GM15510 (cell line): ENCODE data around the gene MRPL20.

Experiments used
- POLR2A ChIP-seq: IDR thresholded peaks from 3 replicates; pipeline ENCODE4 v1.6.1; 2011; ENCODE audit warnings: borderline replicate concordance; ENCODE audit not compliant: insufficient read length; ENCODE audit errors: extremely low read depth

The MRPL20 gene

DNA sequence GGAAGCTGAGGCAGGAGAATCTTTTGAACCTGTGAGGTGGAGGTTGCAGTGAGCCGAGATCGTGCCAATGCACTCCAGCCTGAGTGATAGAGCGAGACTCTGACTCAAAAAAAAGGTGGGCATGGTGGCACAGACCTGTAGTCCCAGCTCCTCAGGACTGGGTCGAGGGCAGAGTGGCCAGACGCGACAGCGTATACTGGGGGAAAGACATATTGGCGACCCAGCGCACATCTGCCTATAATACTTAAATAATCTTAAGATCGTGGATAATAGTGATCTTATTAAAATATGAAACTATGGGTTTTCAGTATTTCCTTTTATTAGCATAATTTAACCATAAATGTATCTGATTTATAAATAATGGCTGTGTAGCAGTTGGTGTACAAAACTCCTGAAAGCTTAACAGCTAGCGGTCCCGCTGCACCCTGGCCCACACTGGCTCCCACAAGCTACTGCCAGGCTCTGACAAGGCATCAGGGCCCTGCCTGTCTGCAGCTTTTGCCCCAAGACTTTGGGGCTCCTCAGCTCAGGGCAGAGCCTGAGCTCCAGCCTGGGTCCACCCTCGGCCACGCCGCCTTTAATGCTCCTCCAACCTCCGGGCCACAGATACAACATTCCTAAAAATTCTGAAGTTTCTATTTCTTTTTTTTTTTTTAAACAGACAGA is 29.4 kb downstream of the MRPL20 start:
- TF ChIP-seq POLR2A: no peak

GRCh38 chr1:1376551-1377226 is 30.4 kb downstream of the MRPL20 start:
- no peak for TF ChIP-seq POLR2A

DNA sequence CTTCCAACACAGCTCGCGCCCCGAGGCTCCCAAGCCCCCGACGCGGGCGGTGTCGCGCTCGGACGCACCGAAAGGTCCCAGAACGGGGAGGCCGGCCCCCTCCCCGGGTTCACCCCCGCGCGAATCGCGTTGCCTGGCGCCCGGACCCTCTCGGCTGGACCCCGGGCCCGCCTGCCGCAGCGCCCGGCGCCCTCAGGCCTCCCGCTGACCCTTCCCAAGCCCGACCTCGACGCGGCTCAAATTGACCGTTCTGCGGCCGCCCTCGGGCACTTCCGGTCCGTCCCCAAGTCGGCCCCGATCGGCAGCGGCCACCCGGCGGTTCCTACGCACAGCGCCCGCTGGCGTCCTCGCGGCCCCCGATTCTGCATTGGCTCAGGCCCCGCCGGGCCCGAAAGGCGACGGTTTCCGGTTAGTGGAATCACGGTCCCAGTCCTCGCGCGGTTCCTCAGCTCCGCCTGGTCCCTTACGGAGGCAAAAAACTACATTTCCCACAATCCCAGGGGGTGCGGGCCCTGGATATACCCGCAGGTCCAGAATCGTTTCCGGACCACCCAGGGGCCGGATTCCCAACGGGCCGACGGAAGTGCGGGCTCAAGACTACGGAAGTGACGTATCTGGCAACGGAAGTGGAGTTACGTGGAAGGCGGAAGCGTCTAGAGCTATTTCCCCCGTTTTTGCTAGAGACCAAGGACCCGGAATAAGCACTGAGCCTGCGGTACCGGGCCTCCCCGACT is 32.0 kb downstream of the MRPL20 start, which contains the start of gene AURKAIP1:
TSS of gene AURKAIP1 (minus strand) at position 279 of the 734 bp plus-strand sequence. CDS start 451 bp downstream, outside the sequence.
- TF ChIP-seq POLR2A: peak; percentile 81

DNA sequence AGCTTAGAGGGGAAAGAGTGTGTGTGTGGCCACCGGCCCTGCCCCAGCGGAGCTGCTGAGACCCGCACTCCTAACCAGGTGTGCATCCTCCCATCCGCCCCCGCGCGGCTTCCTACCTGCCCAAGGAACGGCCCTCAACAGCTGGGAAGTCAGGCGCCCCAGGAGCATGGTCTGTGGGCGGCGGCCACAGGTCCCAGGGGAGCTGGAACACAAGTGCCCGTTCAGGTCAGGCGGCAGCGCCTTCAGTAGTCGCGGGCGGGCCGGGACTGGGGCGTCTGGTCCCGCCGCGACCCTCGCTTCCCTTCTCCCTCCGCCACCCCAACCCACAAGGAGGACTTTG is 32.5 kb downstream of the MRPL20 start:
- TF ChIP-seq POLR2A: no peak

GRCh38 chr1:1373815-1374588 is 33.1 kb downstream of the MRPL20 start:
- TF ChIP-seq POLR2A: no peak

DNA sequence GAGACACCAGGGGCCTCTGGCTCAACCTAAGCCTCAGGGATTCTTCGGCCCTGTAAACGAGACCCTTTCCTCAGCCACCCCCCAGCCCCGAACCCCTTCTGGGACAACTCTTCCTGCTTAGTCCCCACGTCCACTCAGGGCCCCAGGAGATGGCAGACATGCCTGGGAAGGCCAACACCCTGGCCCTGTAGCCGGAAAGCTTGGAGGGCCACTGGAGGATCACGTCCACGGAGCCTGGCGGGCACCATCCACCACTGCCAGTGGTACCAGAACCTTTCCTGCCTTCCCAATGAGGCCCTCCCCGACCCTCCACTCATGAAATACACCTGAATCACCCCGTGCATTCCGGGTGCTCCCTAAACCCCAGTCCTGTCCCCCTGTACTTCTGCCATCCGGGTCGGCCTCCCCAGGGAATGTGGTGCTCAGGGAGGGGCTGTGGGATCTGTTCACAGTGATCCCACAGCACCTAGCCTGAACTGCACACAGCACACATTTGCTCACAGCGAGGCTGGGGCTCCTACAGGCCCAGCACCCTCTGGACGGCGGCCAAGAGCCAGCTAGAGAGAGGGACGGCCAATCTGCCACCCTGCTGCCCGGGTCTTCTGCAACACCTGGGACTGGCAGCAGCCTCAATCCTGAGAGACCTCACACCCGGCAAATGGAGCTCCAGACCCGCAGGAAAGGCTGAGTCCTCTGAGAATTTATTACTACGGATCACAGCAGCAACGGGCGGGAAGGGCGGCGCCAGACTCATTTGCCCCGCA is 33.9 kb downstream of the MRPL20 start:
- no peak for TF ChIP-seq POLR2A

DNA sequence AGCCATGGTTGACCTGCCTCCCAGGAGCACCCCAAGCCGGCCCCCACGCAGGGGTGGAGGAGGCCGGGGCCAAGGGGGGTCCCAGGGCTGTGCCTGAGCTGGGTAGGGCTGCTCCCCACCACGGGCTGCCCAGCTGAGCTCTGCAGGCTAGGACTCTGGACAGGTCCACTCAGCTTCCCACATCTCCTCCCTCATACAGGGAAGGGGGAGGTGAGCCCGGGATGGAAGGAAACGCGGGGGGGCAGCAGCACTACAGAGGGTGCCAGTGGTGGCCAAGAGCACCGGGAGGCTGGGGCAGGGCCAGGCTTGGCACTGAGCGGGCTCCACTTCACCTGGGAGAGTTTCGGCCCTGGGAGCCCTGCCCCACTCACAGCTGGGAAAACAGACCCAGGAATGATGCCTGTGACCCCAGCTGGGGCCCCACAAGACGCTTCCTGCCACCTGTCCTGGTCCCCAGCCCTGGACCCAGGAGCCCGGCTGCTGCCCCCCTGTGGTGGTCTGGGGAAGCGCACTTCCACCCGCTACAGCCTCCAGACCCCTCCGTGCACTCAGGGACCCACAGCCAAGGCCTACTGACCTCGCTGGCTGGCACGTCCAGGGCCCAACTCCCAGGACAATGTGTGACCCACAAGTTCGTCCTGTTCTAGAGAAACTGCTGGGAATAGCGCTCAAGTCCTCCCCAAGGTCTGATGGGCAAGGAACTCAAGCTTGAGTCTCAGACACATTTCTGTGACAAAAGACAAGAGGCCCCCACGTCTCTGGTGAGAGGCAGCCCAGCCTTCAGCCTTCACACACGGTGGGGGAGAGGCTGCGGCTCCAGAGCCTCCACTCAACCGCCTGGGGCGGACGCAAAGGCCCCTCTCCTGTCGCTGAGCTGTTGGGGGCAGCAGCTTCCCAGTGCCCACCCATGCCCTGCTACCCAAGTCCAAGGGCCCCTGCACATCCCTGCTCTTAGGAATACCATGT is 35.1 kb downstream of the MRPL20 start:
- TF ChIP-seq POLR2A: no peak

DNA sequence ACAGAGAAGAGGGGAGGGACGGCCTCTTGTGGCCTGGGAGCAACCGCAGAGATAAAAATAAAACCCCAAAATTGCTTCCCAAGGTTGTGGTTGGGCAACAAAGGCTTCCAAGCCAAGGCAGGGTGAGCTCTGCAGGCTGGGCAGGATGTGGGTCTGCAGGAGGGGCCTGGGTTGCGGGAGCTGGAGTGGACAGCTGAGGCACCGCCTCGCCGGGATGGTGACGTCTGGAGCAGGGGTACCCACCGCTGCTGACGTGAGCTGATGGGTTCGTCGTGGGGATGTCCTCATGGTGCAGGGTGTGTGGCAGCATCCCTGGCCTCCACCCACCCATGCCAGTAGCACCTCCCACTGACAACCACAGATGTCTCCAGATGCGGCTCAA is 35.7 kb downstream of the MRPL20 start:
- TF ChIP-seq POLR2A: no peak

- no peak for TF ChIP-seq POLR2A
Measured at GRCh38 chr1:1370771-1371300, 36.3 kb downstream of the MRPL20 start.

DNA sequence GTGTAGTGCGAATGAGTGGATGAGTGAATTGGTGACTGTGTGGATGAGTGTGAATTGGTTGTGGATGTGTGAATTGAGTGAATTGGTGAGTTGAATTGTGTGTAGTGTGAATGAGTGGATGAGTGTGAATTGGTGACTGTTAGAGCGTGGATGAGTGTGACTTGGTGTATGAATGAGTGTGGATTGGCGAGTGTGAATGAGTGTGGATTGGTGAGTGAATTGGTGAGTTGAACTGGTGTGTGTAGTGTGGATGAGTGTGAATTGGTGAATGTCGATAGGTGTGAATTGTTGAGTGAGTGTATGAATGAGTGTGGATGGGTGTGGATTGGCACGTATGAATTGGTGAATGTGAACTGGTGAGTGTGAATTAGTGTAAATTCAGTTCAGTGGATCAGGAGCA is 39.8 kb downstream of the MRPL20 start:
- no peak for TF ChIP-seq POLR2A

GRCh38 chr1:1366699-1367066 is 40.4 kb downstream of the MRPL20 start:
- no peak for TF ChIP-seq POLR2A

DNA sequence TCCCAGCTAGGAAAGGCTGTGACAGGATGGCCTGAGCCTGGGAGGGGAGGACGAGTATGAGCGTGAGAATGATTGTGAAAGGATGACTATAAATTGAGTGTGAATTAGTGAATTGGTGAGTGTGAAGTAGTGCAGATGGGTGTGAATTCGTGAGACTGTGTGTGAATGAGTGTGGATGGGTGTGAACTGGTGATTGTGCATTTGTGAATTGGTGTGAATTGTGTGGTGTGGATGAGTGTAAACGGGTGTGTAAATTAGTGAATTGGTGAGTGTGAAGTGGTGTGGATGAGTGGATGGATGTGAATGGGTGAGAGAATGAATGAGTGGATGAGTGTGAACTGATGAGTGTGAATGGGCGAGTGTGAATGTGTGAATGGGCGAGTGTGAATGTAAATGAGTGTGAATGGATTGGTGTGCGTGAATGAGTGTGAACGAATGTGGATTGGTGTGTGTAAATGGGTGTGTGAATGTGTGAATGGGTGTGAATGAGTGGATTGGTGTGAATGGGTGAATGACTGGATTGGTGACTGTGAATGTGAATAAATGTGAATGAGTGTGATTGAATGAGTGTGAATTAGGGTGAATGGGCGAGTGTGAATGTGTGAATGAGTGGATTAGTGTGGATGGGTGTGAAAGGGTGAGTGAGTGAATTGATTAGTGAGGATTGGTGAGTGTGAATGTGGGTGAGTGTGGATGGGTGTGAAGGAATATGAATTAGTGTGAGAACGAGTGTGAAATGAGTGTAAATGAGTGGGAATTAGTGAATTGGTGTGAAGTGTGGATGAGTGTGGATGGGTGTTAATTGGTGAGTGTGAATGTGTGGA is 41.0 kb downstream of the MRPL20 start:
- TF ChIP-seq POLR2A: no peak
